GM23338 (cell line): Measurements from ENCODE around the gene MYO3B. TPM values are rescaled to one million over a fixed set of nuclear protein-coding genes. Genes with fewer than 3 reads are reported as not detected.

ENCODE experiments used
- ATAC-seq: fragments of 200-7000 bp; cut with Tn5 transposase; 3 replicates; pipeline ENCODE4 v1.9.1; 2020
- DNase-seq: peaks from one replicate; pipeline ENCODE4 v3.0.0-alpha.2; 2015; ENCODE audit warnings: low spot score
- H2AFZ ChIP-seq: fragments of 200-600 bp; sonication (generic); 2 replicates; pipeline ENCODE4 v1.8.0; 2016; ENCODE audit warnings: antibody characterized with exemption, mild to moderate bottlenecking, moderate library complexity
- H3F3A ChIP-seq: fragments of 200-600 bp; sonication (generic); replicated peaks from 2 replicates; pipeline ENCODE4 v1.8.0; 2017; ENCODE audit warnings: antibody characterized with exemption, mixed run types, low read depth
- H3K27ac ChIP-seq: fragments of 200-600 bp; sonication (generic); 2 replicates; pipeline ENCODE4 v1.6.1; 2016; ENCODE audit warnings: low read depth
- H3K27me3 ChIP-seq: fragments of 200-600 bp; sonication (generic); 2 replicates; pipeline ENCODE4 v1.8.0; 2016; ENCODE audit warnings: mild to moderate bottlenecking, mixed run types, moderate library complexity; ENCODE audit not compliant: insufficient read depth
- H3K36me3 ChIP-seq: fragments of 200-600 bp; sonication (generic); 2 replicates; pipeline ENCODE4 v1.8.0; 2016; ENCODE audit warnings: mild to moderate bottlenecking; ENCODE audit not compliant: insufficient read depth
- H3K4me1 ChIP-seq: fragments of 200-600 bp; sonication (generic); 2 replicates; pipeline ENCODE4 v1.8.0; 2016; ENCODE audit warnings: mild to moderate bottlenecking, moderate library complexity; ENCODE audit not compliant: insufficient read depth
- H3K4me2 ChIP-seq: fragments of 200-600 bp; sonication (generic); 2 replicates; pipeline ENCODE4 v1.7.1; 2017; ENCODE audit warnings: mixed run types
- H3K4me3 ChIP-seq: fragments of 200-600 bp; sonication (generic); 2 replicates; pipeline ENCODE4 v1.6.1; 2016; ENCODE audit warnings: mixed run types
- H3K79me2 ChIP-seq: fragments of 200-600 bp; sonication (generic); replicated peaks from 2 replicates; pipeline ENCODE4 v1.8.0; 2017; ENCODE audit warnings: mild to moderate bottlenecking; ENCODE audit not compliant: insufficient read depth
- H3K9me2 ChIP-seq: fragments of 200-600 bp; sonication (generic); 2 replicates; pipeline ENCODE4 v1.8.0; 2017; ENCODE audit not compliant: insufficient read depth
- H4K20me1 ChIP-seq: fragments of 200-600 bp; sonication (generic); replicated peaks from 2 replicates; pipeline ENCODE4 v1.8.0; 2017; ENCODE audit warnings: mild to moderate bottlenecking; ENCODE audit not compliant: insufficient read depth
- H3K27ac Mint-ChIP-seq: 2 replicates; pipeline ENCODE4 v1.8.0; 2020; ENCODE audit warnings: inconsistent platforms, mild to moderate bottlenecking, moderate library complexity, mixed read lengths
- H3K27me3 Mint-ChIP-seq: 3 replicates; pipeline ENCODE4 v1.8.0; 2022; ENCODE audit warnings: low read depth, mild to moderate bottlenecking, moderate library complexity, mixed read lengths, inconsistent platforms; ENCODE audit not compliant: insufficient read depth, poor library complexity
- H3K36me3 Mint-ChIP-seq: 3 replicates; pipeline ENCODE4 v1.8.0; 2021; ENCODE audit warnings: low read depth, mild to moderate bottlenecking, inconsistent platforms, moderate library complexity, mixed read lengths
- H3K4me1 Mint-ChIP-seq: 3 replicates; pipeline ENCODE4 v1.8.0; 2020; ENCODE audit warnings: mild to moderate bottlenecking, inconsistent platforms, mixed read lengths
- H3K4me3 Mint-ChIP-seq: 3 replicates; pipeline ENCODE4 v1.8.0; 2021; ENCODE audit warnings: moderate library complexity, mild to moderate bottlenecking, inconsistent platforms, mixed read lengths
- H3K9me3 Mint-ChIP-seq: 3 replicates; pipeline ENCODE4 v1.8.0; 2020; ENCODE audit warnings: moderate library complexity, mild to moderate bottlenecking, inconsistent platforms, mixed read lengths
- CREB1 ChIP-seq: fragments of 250-450 bp; sonication (Bioruptor Pico); IDR thresholded peaks from 2 replicates; pipeline ENCODE4 v1.5.0; 2020; ENCODE audit warnings: low read depth, mild to moderate bottlenecking, moderate library complexity
- EZH2phosphoT487 ChIP-seq: fragments of 200-600 bp; sonication (generic); IDR thresholded peaks from one replicate; pipeline ENCODE4 v1.8.1; 2018; ENCODE audit warnings: antibody characterized with exemption; ENCODE audit not compliant: unreplicated experiment
- NANOG ChIP-seq: IDR thresholded peaks from 2 replicates; pipeline ENCODE4 v1.6.1; 2016; ENCODE audit warnings: antibody characterized with exemption, borderline replicate concordance
- POLR2AphosphoS5 ChIP-seq: IDR thresholded peaks from 2 replicates; pipeline ENCODE4 v1.6.1; 2016; ENCODE audit warnings: antibody characterized with exemption, low read depth
- STAT1 ChIP-seq: IDR thresholded peaks from one replicate; pipeline ENCODE4 v1.6.1; 2016; ENCODE audit warnings: antibody characterized with exemption; ENCODE audit not compliant: unreplicated experiment
- ZNF114 ChIP-seq: fragments of 250-450 bp; sonication (Bioruptor Pico); IDR thresholded peaks from 2 replicates; pipeline ENCODE4 v1.5.0; 2020; ENCODE audit warnings: mild to moderate bottlenecking, moderate library complexity
- ZNF331 ChIP-seq: fragments of 250-450 bp; sonication (Bioruptor Pico); IDR thresholded peaks from 2 replicates; pipeline ENCODE4 v1.5.0; 2020; ENCODE audit warnings: low read depth, mild to moderate bottlenecking, moderate library complexity
- polyA plus RNA-seq: library from polyadenylated mRNA; unstranded; fragments of >200 nt; fragmentation: Nextera tagmentation; extraction: Ambion mirVana; gene quantifications from 2 replicates; pipeline ENCODE4 v1.2.1, GENCODE V29; 2016
- total RNA-seq: library from RNA; depleted of rRNA; stranded (reverse); fragments of >200 nt; shearing (Covaris generic); gene quantifications from 2 replicates; pipeline ENCODE4 v1.2.3, GENCODE V29; 2014
- TF ChIP-seq, protein P1 (sequence below): IDR thresholded peaks from 2 replicates; pipeline ENCODE4 v1.6.1; 2016; ENCODE audit warnings: antibody characterized with exemption
- TF ChIP-seq, protein P2 (sequence below), 2 experiments: fragments of 200-600 bp in 1 of 2; sonication (generic) in 1 of 2; conservative IDR thresholded peaks; 2 replicates each; pipeline versions ENCODE4 v1.5.1 to v1.6.1; 2016 to 2017; ENCODE audit warnings: antibody characterized with exemption in 2 of 2, low read depth in 2 of 2, mild to moderate bottlenecking in 2 of 2, moderate library complexity in 1 of 2
- TF ChIP-seq, protein P3 (sequence below): fragments of 250-450 bp; sonication (Bioruptor Pico); IDR thresholded peaks from 2 replicates; pipeline ENCODE4 v1.5.0; 2020; ENCODE audit warnings: mild to moderate bottlenecking, moderate library complexity

Gene MYO3B
- total and polyA plus RNA-seq, 2 experiments from 2014 or later = 0.42 TPM; not detected in 1

DNA sequence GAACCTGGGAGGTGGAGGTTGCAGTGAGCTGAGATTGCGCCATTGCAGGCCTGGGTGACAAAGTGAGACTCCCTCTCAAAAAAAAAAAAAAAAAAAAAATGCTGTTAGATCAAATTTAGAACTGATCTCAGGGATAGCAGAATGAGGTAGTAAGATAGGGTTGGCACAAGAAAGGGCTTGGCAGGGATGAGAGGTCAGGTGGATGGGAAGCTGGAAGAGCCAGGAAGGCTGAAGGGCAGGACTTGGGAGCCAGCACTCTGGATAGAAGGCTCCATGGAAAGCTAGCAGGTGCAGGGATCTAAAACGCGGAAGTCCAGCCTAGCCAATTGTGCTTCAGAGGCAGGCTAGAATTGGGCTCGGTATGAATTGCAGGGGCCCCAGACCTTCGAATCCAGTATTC, 286.3 kb downstream of the MYO3B start:
- H3K27ac ChIP-seq = no peak overlapping the region
- 0 out of 2 replicates have a peak, but pooled peaks cover 4% of the 10 kb centered on the region for H3K9me2 ChIP-seq
- H2AFZ ChIP-seq = no peak overlapping the region
- Mint-ChIP-seq H3K9me3 (peaks cover 13% of the 10 kb centered on the region; the same call in 2 of the 3 replicates), H3K36me3 (peaks cover 7% of the 10 kb centered on the region; the same call in 2 of the 3 replicates), H3K27me3 (peaks cover 3% of the 10 kb centered on the region), H3K27ac (no peak overlapping the region), H3K4me3 (no peak overlapping the region), H3K4me1 (peaks cover 22% of the 10 kb centered on the region)
- H3K79me2 ChIP-seq = no peaks in the 10 kb centered on the region
- DNase-seq = no peak
- no peak overlapping the region for H3K4me3 ChIP-seq
- no peaks in the 10 kb centered on the region for H3K36me3 ChIP-seq
- no peak for TF ChIP-seq CREB1 (CRISPR knock-in tag)
- TF ChIP-seq NANOG = no peak
- TF ChIP-seq, protein P1, sequence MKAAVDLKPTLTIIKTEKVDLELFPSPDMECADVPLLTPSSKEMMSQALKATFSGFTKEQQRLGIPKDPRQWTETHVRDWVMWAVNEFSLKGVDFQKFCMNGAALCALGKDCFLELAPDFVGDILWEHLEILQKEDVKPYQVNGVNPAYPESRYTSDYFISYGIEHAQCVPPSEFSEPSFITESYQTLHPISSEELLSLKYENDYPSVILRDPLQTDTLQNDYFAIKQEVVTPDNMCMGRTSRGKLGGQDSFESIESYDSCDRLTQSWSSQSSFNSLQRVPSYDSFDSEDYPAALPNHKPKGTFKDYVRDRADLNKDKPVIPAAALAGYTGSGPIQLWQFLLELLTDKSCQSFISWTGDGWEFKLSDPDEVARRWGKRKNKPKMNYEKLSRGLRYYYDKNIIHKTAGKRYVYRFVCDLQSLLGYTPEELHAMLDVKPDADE = no peak
- TF ChIP-seq, protein P2, sequence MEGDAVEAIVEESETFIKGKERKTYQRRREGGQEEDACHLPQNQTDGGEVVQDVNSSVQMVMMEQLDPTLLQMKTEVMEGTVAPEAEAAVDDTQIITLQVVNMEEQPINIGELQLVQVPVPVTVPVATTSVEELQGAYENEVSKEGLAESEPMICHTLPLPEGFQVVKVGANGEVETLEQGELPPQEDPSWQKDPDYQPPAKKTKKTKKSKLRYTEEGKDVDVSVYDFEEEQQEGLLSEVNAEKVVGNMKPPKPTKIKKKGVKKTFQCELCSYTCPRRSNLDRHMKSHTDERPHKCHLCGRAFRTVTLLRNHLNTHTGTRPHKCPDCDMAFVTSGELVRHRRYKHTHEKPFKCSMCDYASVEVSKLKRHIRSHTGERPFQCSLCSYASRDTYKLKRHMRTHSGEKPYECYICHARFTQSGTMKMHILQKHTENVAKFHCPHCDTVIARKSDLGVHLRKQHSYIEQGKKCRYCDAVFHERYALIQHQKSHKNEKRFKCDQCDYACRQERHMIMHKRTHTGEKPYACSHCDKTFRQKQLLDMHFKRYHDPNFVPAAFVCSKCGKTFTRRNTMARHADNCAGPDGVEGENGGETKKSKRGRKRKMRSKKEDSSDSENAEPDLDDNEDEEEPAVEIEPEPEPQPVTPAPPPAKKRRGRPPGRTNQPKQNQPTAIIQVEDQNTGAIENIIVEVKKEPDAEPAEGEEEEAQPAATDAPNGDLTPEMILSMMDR (conservative IDR thresholded peaks at IDR 0.05; ENCODE audit: low read depth in 2 of 2) = no peak
- TF ChIP-seq EZH2phosphoT487 = no peak
- peaks cover 14% of the 10 kb centered on the region; the same call in 1 of the 2 replicates for H3K4me1 ChIP-seq
- no peaks in the 10 kb centered on the region for H3F3A ChIP-seq
- H3K27me3 ChIP-seq = no peaks in the 10 kb centered on the region
- no peaks in the 10 kb centered on the region for H4K20me1 ChIP-seq
- no peak for ATAC-seq
- H3K4me2 ChIP-seq = no peak overlapping the region

DNA sequence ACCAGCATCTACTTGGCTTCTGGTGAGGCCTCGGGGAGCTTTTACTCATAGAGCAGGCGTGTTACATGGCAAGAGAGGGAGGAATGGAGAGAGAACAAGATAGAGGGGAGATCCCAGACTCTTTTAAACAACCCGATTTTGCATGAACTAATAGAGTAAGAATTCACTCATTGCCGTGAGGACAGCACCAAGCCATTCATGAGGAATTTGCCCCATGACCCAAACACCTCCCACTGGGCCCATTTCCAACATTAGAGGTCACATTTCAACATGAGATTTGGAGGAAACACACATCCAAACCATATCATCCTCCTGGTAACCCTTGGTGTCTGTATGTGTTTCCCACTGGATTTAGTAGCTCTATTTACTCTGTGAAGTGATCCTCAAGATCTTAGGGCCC, 287.3 kb downstream of the MYO3B start:
- no peak overlapping the region for H3K4me3 Mint-ChIP-seq
- H3K36me3 Mint-ChIP-seq = peaks cover 7% of the 10 kb centered on the region; the same call in 2 of the 3 replicates
- H4K20me1 ChIP-seq = no peaks in the 10 kb centered on the region
- DNase-seq = no peak
- peaks cover 9% of the 10 kb centered on the region; the same call in 2 of the 3 replicates for H3K9me3 Mint-ChIP-seq
- no peak overlapping the region for H3K27ac ChIP-seq
- H3K27me3 Mint-ChIP-seq = peaks cover 3% of the 10 kb centered on the region
- H3K4me3 ChIP-seq = no peak overlapping the region
- H3K27me3 ChIP-seq = no peaks in the 10 kb centered on the region
- no peaks in the 10 kb centered on the region for H3F3A ChIP-seq
- 0 out of 2 replicates have a peak, but pooled peaks cover 4% of the 10 kb centered on the region for H3K9me2 ChIP-seq
- H3K36me3 ChIP-seq = no peaks in the 10 kb centered on the region
- no peak overlapping the region for H3K27ac Mint-ChIP-seq
- H2AFZ ChIP-seq = no peak overlapping the region
- TF ChIP-seq, protein P1 = no peak
- TF ChIP-seq STAT1 (no peak), POLR2AphosphoS5 (no peak), ZNF331 (CRISPR knock-in tag) (no peak), ZNF114 (no peak), EZH2phosphoT487 (no peak)
- TF ChIP-seq, protein P3, sequence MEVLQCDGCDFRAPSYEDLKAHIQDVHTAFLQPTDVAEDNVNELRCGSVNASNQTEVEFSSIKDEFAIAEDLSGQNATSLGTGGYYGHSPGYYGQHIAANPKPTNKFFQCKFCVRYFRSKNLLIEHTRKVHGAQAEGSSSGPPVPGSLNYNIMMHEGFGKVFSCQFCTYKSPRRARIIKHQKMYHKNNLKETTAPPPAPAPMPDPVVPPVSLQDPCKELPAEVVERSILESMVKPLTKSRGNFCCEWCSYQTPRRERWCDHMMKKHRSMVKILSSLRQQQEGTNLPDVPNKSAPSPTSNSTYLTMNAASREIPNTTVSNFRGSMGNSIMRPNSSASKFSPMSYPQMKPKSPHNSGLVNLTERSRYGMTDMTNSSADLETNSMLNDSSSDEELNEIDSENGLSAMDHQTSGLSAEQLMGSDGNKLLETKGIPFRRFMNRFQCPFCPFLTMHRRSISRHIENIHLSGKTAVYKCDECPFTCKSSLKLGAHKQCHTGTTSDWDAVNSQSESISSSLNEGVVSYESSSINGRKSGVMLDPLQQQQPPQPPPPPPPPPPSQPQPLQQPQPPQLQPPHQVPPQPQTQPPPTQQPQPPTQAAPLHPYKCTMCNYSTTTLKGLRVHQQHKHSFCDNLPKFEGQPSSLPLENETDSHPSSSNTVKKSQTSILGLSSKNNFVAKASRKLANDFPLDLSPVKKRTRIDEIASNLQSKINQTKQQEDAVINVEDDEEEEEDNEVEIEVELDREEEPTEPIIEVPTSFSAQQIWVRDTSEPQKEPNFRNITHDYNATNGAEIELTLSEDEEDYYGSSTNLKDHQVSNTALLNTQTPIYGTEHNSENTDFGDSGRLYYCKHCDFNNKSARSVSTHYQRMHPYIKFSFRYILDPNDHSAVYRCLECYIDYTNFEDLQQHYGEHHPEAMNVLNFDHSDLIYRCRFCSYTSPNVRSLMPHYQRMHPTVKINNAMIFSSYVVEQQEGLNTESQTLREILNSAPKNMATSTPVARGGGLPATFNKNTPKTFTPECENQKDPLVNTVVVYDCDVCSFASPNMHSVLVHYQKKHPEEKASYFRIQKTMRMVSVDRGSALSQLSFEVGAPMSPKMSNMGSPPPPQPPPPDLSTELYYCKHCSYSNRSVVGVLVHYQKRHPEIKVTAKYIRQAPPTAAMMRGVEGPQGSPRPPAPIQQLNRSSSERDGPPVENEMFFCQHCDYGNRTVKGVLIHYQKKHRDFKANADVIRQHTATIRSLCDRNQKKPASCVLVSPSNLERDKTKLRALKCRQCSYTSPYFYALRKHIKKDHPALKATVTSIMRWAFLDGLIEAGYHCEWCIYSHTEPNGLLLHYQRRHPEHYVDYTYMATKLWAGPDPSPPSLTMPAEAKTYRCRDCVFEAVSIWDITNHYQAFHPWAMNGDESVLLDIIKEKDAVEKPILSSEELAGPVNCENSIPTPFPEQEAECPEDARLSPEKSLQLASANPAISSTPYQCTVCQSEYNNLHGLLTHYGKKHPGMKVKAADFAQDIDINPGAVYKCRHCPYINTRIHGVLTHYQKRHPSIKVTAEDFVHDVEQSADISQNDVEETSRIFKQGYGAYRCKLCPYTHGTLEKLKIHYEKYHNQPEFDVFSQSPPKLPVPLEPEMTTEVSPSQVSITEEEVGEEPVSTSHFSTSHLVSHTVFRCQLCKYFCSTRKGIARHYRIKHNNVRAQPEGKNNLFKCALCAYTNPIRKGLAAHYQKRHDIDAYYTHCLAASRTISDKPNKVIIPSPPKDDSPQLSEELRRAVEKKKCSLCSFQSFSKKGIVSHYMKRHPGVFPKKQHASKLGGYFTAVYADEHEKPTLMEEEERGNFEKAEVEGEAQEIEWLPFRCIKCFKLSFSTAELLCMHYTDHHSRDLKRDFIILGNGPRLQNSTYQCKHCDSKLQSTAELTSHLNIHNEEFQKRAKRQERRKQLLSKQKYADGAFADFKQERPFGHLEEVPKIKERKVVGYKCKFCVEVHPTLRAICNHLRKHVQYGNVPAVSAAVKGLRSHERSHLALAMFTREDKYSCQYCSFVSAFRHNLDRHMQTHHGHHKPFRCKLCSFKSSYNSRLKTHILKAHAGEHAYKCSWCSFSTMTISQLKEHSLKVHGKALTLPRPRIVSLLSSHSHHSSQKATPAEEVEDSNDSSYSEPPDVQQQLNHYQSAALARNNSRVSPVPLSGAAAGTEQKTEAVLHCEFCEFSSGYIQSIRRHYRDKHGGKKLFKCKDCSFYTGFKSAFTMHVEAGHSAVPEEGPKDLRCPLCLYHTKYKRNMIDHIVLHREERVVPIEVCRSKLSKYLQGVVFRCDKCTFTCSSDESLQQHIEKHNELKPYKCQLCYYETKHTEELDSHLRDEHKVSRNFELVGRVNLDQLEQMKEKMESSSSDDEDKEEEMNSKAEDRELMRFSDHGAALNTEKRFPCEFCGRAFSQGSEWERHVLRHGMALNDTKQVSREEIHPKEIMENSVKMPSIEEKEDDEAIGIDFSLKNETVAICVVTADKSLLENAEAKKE (CRISPR knock-in tag) = no peak
- H3K4me2 ChIP-seq = no peak overlapping the region
- H3K4me1 Mint-ChIP-seq = peaks cover 22% of the 10 kb centered on the region
- H3K79me2 ChIP-seq = no peaks in the 10 kb centered on the region
- no peak for ATAC-seq
- H3K4me1 ChIP-seq = peaks cover 14% of the 10 kb centered on the region; the same call in 1 of the 2 replicates
